H1 (cell line): ENCODE data around the gene MTG1. TPM values are rescaled to one million over a fixed set of nuclear protein-coding genes. Genes with fewer than 3 reads are reported as not detected.
A peak's percentile ranks its signal among the peaks of the same experiment; 100 is the strongest.

ENCODE experiments used
- CTCF ChIA-PET: fragments of 300-600 bp; sonication (Branson Sonifier 250); formaldehyde crosslinking; loops from one replicate; lab custom pipeline; 2021; ENCODE audit not compliant: partially characterized antibody; lab: Charles Lee
- POLR2A ChIA-PET: fragments of 300-600 bp; sonication (Branson Sonifier 250); formaldehyde crosslinking; loops from one replicate; lab custom pipeline; 2021; ENCODE audit warnings: inconsistent platforms; ENCODE audit not compliant: partially characterized antibody; lab: Charles Lee
- DNase-seq, 2 experiments: peaks; one replicate each; pipeline versions ENCODE4 v3.0.0 to v3.0.0-alpha.2; 2010 to 2022; ENCODE audit warnings: low spot score in 2 of 2, low read depth in 1 of 2, mixed read lengths in 1 of 2
- FAIRE-seq: peaks from 2 replicates; lab custom pipeline; 2011; peaks lifted over from hg19 to GRCh38; lab: Jason Lieb, UNC
- H2AFZ ChIP-seq: 2 replicates; pipeline ENCODE4 v1.8.1; 2012; ENCODE audit warnings: low read length, inconsistent platforms
- H2AK5ac ChIP-seq: 2 replicates; pipeline ENCODE4 v1.6.1; 2013; ENCODE audit warnings: low read depth, low read length
- H2BK120ac ChIP-seq: replicated peaks from 2 replicates; pipeline ENCODE3; 2013; ENCODE audit warnings: low read depth, low read length, inconsistent platforms
- H2BK12ac ChIP-seq: 2 replicates; pipeline ENCODE4 v1.6.1; 2013; ENCODE audit warnings: low read depth, low read length
- H2BK15ac ChIP-seq: 2 replicates; pipeline ENCODE4 v1.6.1; 2013; ENCODE audit warnings: low read length
- H2BK20ac ChIP-seq: 2 replicates; pipeline ENCODE4 v1.6.1; 2013; ENCODE audit warnings: low read length
- H2BK5ac ChIP-seq: 2 replicates; pipeline ENCODE4 v1.6.1; 2013; ENCODE audit warnings: low read depth, low read length
- H3K14ac ChIP-seq: 2 replicates; pipeline ENCODE4 v1.6.1; 2013; ENCODE audit warnings: inconsistent platforms; ENCODE audit not compliant: insufficient read length
- H3K18ac ChIP-seq: 2 replicates; pipeline ENCODE4 v1.6.1; 2013; ENCODE audit warnings: low read length; ENCODE audit errors: extremely low read depth
- H3K23ac ChIP-seq: 2 replicates; pipeline ENCODE4 v1.6.1; 2013; ENCODE audit warnings: inconsistent platforms; ENCODE audit not compliant: insufficient read length
- H3K23me2 ChIP-seq: 2 replicates; pipeline ENCODE4 v1.6.1; 2013; ENCODE audit warnings: low read depth, low read length
- H3K27ac ChIP-seq: 2 replicates; pipeline ENCODE4 v1.6.1; 2011; ENCODE audit warnings: low read depth, low read length, inconsistent platforms
- H3K27me3 ChIP-seq, 4 experiments: replicated peaks in 1 of 4; 1 replicate in 1 of 4; 2 replicates in 3 of 4; pipeline versions ENCODE4 v1.6.1 to v1.8.1; 2011 to 2013; ENCODE audit warnings: low read length in 3 of 4, mild to moderate bottlenecking in 3 of 4, inconsistent platforms in 2 of 4, mixed read lengths in 2 of 4, moderate library complexity in 1 of 4; ENCODE audit not compliant: control insufficient read depth in 3 of 4, insufficient read depth in 3 of 4; ENCODE audit errors: extremely low read depth in 1 of 4
- H3K36me3 ChIP-seq, 4 experiments: 2 replicates each; pipeline versions ENCODE4 v1.6.1 to v1.8.1; 2011 to 2013; ENCODE audit warnings: mild to moderate bottlenecking in 4 of 4, low read length in 3 of 4, moderate library complexity in 2 of 4, control low read depth in 1 of 4, inconsistent platforms in 1 of 4; ENCODE audit not compliant: insufficient read depth in 4 of 4, control insufficient read depth in 2 of 4
- H3K4ac ChIP-seq: replicated peaks from 2 replicates; pipeline ENCODE3; 2013; ENCODE audit warnings: low read length, low read depth, mixed read lengths, inconsistent platforms; ENCODE audit not compliant: insufficient read length
- H3K4me1 ChIP-seq, 4 experiments: replicated peaks in 1 of 4; 1 replicate in 1 of 4; 2 replicates in 3 of 4; pipeline versions ENCODE4 v1.6.1 to v1.8.1; 2011 to 2013; ENCODE audit warnings: low read length in 3 of 4, inconsistent platforms in 2 of 4, mixed read lengths in 1 of 4; ENCODE audit not compliant: insufficient read depth in 4 of 4, control insufficient read depth in 3 of 4
- H3K4me2 ChIP-seq, 2 experiments: 2 replicates each; pipeline versions ENCODE4 v1.6.1 to v1.8.1; 2011 to 2013; ENCODE audit warnings: low read depth in 2 of 2, low read length in 2 of 2, control low read depth in 1 of 2, inconsistent platforms in 1 of 2, mild to moderate bottlenecking in 1 of 2; ENCODE audit not compliant: insufficient read depth in 1 of 2
- H3K4me3 ChIP-seq, 4 experiments: fragments of 200-600, 300-600 bp in 1 of 4; sonication (generic), shearing (Covaris generic), sonication (Bioruptor Twin) in 1 of 4; 2 replicates each; pipeline versions ENCODE4 v1.5.1 to v1.8.1; 2011 to 2016; ENCODE audit warnings: low read length in 4 of 4, low read depth in 3 of 4, control low read depth in 2 of 4, inconsistent platforms in 2 of 4, mild to moderate bottlenecking in 2 of 4, mixed read lengths in 1 of 4, moderate library complexity in 1 of 4; ENCODE audit not compliant: insufficient read depth in 2 of 4; ENCODE audit errors: extremely low read depth in 1 of 4
- H3K56ac ChIP-seq: replicated peaks from 2 replicates; pipeline ENCODE3; 2013; ENCODE audit warnings: low read depth, mild to moderate bottlenecking, mixed read lengths, low read length, inconsistent platforms; ENCODE audit not compliant: insufficient read length
- H3K79me1 ChIP-seq: 2 replicates; pipeline ENCODE4 v1.6.1; 2013; ENCODE audit warnings: low read depth, low read length, control low read depth
- H3K79me2 ChIP-seq, 2 experiments: 2 replicates each; pipeline versions ENCODE4 v1.6.1 to v1.8.1; 2012 to 2013; ENCODE audit warnings: low read length in 2 of 2, mild to moderate bottlenecking in 2 of 2, inconsistent platforms in 1 of 2; ENCODE audit not compliant: insufficient read depth in 2 of 2, control insufficient read depth in 1 of 2
- H3K9ac ChIP-seq, 4 experiments: replicated peaks in 1 of 4; 1 replicate in 1 of 4; 2 replicates in 3 of 4; pipeline versions ENCODE4 v1.6.1 to v1.8.1; 2011 to 2013; ENCODE audit warnings: low read depth in 3 of 4, low read length in 3 of 4, control low read depth in 2 of 4, mild to moderate bottlenecking in 2 of 4, moderate library complexity in 2 of 4, inconsistent platforms in 1 of 4; ENCODE audit errors: extremely low read depth in 1 of 4
- H3K9me3 ChIP-seq, 2 experiments: 2 replicates each; pipeline versions ENCODE4 v1.6.1 to v1.8.1; 2012 to 2013; ENCODE audit warnings: mild to moderate bottlenecking in 2 of 2, moderate library complexity in 2 of 2, control low read depth in 1 of 2, inconsistent platforms in 1 of 2, low read depth in 1 of 2, low read length in 1 of 2, mixed read lengths in 1 of 2; ENCODE audit not compliant: insufficient read depth in 2 of 2
- H4K20me1 ChIP-seq, 2 experiments: replicated peaks in 1 of 2; 2 replicates each; pipeline versions ENCODE3 to v1.8.1; 2011 to 2013; ENCODE audit warnings: inconsistent platforms in 2 of 2, low read length in 2 of 2, mild to moderate bottlenecking in 1 of 2; ENCODE audit not compliant: insufficient read depth in 2 of 2, control insufficient read depth in 1 of 2
- H4K5ac ChIP-seq: 2 replicates; pipeline ENCODE4 v1.6.1; 2013; ENCODE audit warnings: low read length, low read depth, mixed read lengths, inconsistent platforms; ENCODE audit not compliant: insufficient read length
- H4K8ac ChIP-seq: 2 replicates; pipeline ENCODE4 v1.8.0; 2013; ENCODE audit warnings: mild to moderate bottlenecking, moderate library complexity, low read length, inconsistent platforms; ENCODE audit not compliant: insufficient read depth; ENCODE audit errors: extremely low read depth
- H4K91ac ChIP-seq: replicated peaks from 2 replicates; pipeline ENCODE3; 2013; ENCODE audit warnings: low read length, mixed read lengths, inconsistent platforms; ENCODE audit not compliant: insufficient read length
- ATF2 ChIP-seq: IDR thresholded peaks from 2 replicates; pipeline ENCODE4 v1.6.1; 2012; ENCODE audit warnings: low read length, inconsistent platforms
- CBX5 ChIP-seq: fragments of 300-800, 300-1000 bp; sonication (generic); IDR thresholded peaks from 2 replicates; pipeline ENCODE4 v1.7.1; 2016; ENCODE audit warnings: antibody characterized with exemption, low read length, low read depth
- GABPA ChIP-seq: IDR thresholded peaks from 2 replicates; pipeline ENCODE4 v1.6.1; 2011; ENCODE audit warnings: mild to moderate bottlenecking, low read length, moderate library complexity, borderline replicate concordance; ENCODE audit not compliant: insufficient read depth
- HDAC6 ChIP-seq: IDR thresholded peaks from one replicate; pipeline ENCODE4 v1.7.1; 2012; ENCODE audit warnings: low read depth, mild to moderate bottlenecking, inconsistent platforms, low read length, moderate library complexity
- POLR2AphosphoS5 ChIP-seq: IDR thresholded peaks from 2 replicates; pipeline ENCODE4 v1.6.1; 2011; ENCODE audit warnings: low read depth, low read length
- SP1 ChIP-seq: IDR thresholded peaks from 2 replicates; pipeline ENCODE4 v1.6.1; 2011; ENCODE audit warnings: low read depth, low read length
- WGBS, 2 experiments: shearing (Covaris generic) in 1 of 2; methylation state at CpG; one replicate each; pipeline versions ENCODE4 v1.1.6 to v1.1.7; 2013 to 2015; ENCODE audit warnings: low lambda C conversion rate in 2 of 2, mixed read lengths in 2 of 2, inconsistent platforms in 1 of 2, low coverage in 1 of 2, missing lambda C conversion rate in 1 of 2; ENCODE audit not compliant: insufficient replicate concordance in 2 of 2, insufficient coverage in 1 of 2, insufficient read length in 1 of 2; ENCODE audit errors: extremely low coverage in 1 of 2, missing lambda C conversion rate in 1 of 2; 5-methylcytosine and 5-hydroxymethylcytosine counted together
- polyA plus RNA-seq, 7 experiments: library from polyadenylated mRNA; depleted of rRNA in 3 of 7; stranded (reverse) in 5 of 7; unstranded in 2 of 7; fragments of >200 nt in 5 of 7; fragments of 200-250 nt in 2 of 7; gene quantifications; 1 replicate in 5 of 7; 2 replicates in 1 of 7; 4 replicates in 1 of 7; pipeline versions ENCODE4 v1.2.1 to v1.2.3, GENCODE V29; 2011 to 2013; ENCODE audit warnings: missing spikeins in 2 of 7, mixed read lengths in 2 of 7
- total RNA-seq: library from RNA; stranded (reverse); fragmentation: NEBNext Ultra II Directional; extraction: Animal tissue kit (Norgen Biotek cat#: 25700); gene quantifications from 2 replicates; pipeline ENCODE4 v1.2.1, GENCODE V29; 2021
- TF ChIP-seq, protein P1 (sequence below): IDR thresholded peaks from 2 replicates; pipeline ENCODE4 v1.6.1; 2011; ENCODE audit warnings: low read depth, mild to moderate bottlenecking, low read length; ENCODE audit not compliant: insufficient read depth

MTG1 gene
- total and polyA plus RNA-seq, 2 of the 8 experiments (the other 6 are each of a cell fraction or from before 2014, with no cell fraction given), result 56.6 to 81.6 TPM

DNA sequence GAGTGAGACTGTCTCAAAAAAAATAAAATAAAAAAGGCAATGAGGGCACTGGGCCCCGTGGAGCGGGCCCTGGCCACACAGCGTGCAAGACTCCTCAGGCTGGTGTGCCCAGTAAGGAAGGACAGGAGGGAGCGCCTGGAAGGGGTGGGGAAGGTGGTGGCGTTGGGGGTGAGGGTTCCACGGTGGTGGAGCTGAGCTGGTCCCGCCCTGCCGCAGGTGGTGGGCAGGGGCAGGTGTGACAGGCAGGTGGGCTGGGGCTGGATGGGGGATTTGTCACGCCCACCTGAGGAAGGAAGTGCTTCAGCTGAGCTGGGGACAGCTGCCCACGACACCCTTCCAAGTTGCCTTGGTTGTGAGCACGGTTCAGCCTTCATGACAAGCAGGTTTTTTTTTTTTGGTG lies 47.5 kb upstream of the MTG1 start:
- H3K9ac ChIP-seq, result no peak overlapping the region
- POLR2A ChIA-PET, result interaction anchor here (0.6 to 4.8 kb wide), 10 partner anchors 10 to 492 kb away, joined by 3 to 38 read pairs (median 6); partner anchors contain the start of genes CALY, FUOM and PAOX
- no peak overlapping the region for H4K8ac ChIP-seq
- H4K5ac ChIP-seq, result no peak overlapping the region
- no peaks in the 10 kb centered on the region for H3K79me1 ChIP-seq
- no peak overlapping the region for H3K56ac ChIP-seq
- no peak overlapping the region for H3K14ac ChIP-seq
- no peak overlapping the region for H2BK5ac ChIP-seq
- H3K18ac ChIP-seq, result no peak overlapping the region; the same call in 1 of the 2 replicates
- peaks cover 4 to 10% of the 10 kb centered on the region in 2 experiments for H4K20me1 ChIP-seq
- no peak overlapping the region for H3K27ac ChIP-seq
- 0 out of 2 replicates have a peak overlapping the region, but pooled peaks have one; percentile 39 for H2BK12ac ChIP-seq
- no peak overlapping the region for H3K23ac ChIP-seq
- FAIRE-seq (no peak), DNase-seq (no peak)
- H3K4me3 ChIP-seq, result no peak overlapping the region
- no peak overlapping the region for H2AK5ac ChIP-seq
- peaks cover 0 to 25% (median 2%) of the 10 kb centered on the region in 4 experiments; a peak in 4 of 7 replicates for H3K4me1 ChIP-seq
- H2AFZ ChIP-seq, result no peak overlapping the region
- H3K23me2 ChIP-seq, result peaks cover 4% of the 10 kb centered on the region; the same call in 1 of the 2 replicates
- no peak overlapping the region for H2BK20ac ChIP-seq
- no peak overlapping the region for H2BK15ac ChIP-seq
- no peak overlapping the region for H4K91ac ChIP-seq
- no peaks in the 10 kb centered on the region for H3K9me3 ChIP-seq
- H3K79me2 ChIP-seq, result no peaks in the 10 kb centered on the region
- TF ChIP-seq POLR2AphosphoS5 (no peak), ATF2 (no peak), SP1 (no peak), HDAC6 (no peak), CBX5 (no peak), GABPA (no peak)
- TF ChIP-seq, protein P1, sequence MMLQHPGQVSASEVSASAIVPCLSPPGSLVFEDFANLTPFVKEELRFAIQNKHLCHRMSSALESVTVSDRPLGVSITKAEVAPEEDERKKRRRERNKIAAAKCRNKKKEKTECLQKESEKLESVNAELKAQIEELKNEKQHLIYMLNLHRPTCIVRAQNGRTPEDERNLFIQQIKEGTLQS, result no peak
- H3K4ac ChIP-seq, result no peak overlapping the region
- H3K27me3 ChIP-seq, result peaks cover 0 to 4% (median 1%) of the 10 kb centered on the region in 4 experiments; a peak in 3 of 7 replicates
- 86% methylated on average over 3 of the region's 11 CpGs; no CpG with 5 or more reads in 1 of the 2 experiments for WGBS, 2 experiments
- H3K4me2 ChIP-seq, result no peak overlapping the region
- H3K36me3 ChIP-seq, result no peaks in the 10 kb centered on the region
- no peak overlapping the region for H2BK120ac ChIP-seq
- CTCF ChIA-PET, result interaction anchor here (1.0 to 4.9 kb wide), 6 partner anchors 10 to 443 kb away, joined by 3 to 27 read pairs (median 5); partner anchors contain the start of gene CALY
